HEK293T (cell line): ENCODE data around the gene BTN3A1.

Source experiments
- ARNT ChIP-seq: fragments of 450-650 bp; IDR thresholded peaks from 2 replicates; pipeline ENCODE4 v1.6.1; 2017; ENCODE audit warnings: mild to moderate bottlenecking
- ELF4 ChIP-seq: fragments of 450-650 bp; IDR thresholded peaks from 2 replicates; pipeline ENCODE4 v1.6.1; 2017; ENCODE audit warnings: antibody characterized with exemption
- FOXM1 ChIP-seq: fragments of 450-650 bp; IDR thresholded peaks from 2 replicates; pipeline ENCODE4 v1.6.1; 2017; ENCODE audit warnings: mild to moderate bottlenecking, borderline replicate concordance
- NFRKB ChIP-seq: fragments of 450-650 bp; IDR thresholded peaks from 2 replicates; pipeline ENCODE4 v1.6.1; 2016; ENCODE audit warnings: mild to moderate bottlenecking, moderate library complexity

GRCh38 chr6:26411751-26412150, 9.7 kb downstream of the BTN3A1 start:
- TF ChIP-seq ARNT: no peak
- TF ChIP-seq NFRKB: no peak
- no peak for TF ChIP-seq ELF4
- no peak for TF ChIP-seq FOXM1
